GM12801 (cell line): ENCODE results near the gene RPS3.

Experiments
- CTCF ChIP-seq: IDR thresholded peaks from one replicate; pipeline ENCODE4 v1.5.1; 2011; ENCODE audit warnings: control low read depth; ENCODE audit not compliant: insufficient read length; ENCODE audit errors: extremely low read depth

Gene RPS3

GRCh38 chr11:75454987-75455386 is 55.7 kb downstream of the RPS3 start:
- TF ChIP-seq CTCF, result no peak
